ENCODE measurements around the gene OR12D1.

DNA sequence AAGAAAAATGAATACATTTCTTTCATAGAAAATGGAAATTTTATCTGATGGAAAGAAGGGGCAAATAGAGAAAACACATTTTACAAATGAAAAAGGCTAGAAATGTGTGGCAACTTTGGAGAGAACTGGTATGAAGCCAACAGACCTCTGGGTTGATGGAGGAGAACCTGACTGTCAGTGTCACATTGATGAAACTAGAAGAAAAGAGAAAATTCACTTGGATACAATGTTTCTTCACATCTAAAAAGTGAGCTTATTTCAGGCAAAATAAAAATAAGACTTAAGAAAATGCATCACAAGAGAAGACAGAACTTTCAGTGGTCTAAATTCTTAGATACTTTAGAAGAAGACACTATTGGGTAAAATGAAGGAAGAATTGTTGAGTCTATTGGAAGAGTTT, 19.4 kb upstream of the OR12D1 start, which contains the start of gene OR12D2:
- TF ChIP-seq, protein P1, sequence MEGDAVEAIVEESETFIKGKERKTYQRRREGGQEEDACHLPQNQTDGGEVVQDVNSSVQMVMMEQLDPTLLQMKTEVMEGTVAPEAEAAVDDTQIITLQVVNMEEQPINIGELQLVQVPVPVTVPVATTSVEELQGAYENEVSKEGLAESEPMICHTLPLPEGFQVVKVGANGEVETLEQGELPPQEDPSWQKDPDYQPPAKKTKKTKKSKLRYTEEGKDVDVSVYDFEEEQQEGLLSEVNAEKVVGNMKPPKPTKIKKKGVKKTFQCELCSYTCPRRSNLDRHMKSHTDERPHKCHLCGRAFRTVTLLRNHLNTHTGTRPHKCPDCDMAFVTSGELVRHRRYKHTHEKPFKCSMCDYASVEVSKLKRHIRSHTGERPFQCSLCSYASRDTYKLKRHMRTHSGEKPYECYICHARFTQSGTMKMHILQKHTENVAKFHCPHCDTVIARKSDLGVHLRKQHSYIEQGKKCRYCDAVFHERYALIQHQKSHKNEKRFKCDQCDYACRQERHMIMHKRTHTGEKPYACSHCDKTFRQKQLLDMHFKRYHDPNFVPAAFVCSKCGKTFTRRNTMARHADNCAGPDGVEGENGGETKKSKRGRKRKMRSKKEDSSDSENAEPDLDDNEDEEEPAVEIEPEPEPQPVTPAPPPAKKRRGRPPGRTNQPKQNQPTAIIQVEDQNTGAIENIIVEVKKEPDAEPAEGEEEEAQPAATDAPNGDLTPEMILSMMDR (IDR thresholded peaks at IDR 0.05; ENCODE audit: low read length), result no peak
- no peak for TF ChIP-seq EZH2 (IDR thresholded peaks at IDR 0.05; ENCODE audit: borderline replicate concordance, low read length)

Data from OCI-LY1 (cell line).